DND-41 (cell line): ENCODE measurements around the gene ERCC6.

Experiments
- ATAC-seq: fragments of 200-7000 bp; cut with Tn5 transposase; 3 replicates; pipeline ENCODE4 v1.9.1; 2021; ENCODE audit warnings: low read depth; ENCODE audit not compliant: insufficient read depth
- DNase-seq: peaks from one replicate; pipeline ENCODE4 v3.0.0-alpha.2; 2020
- H2AFZ ChIP-seq: 2 replicates; pipeline ENCODE4 v1.6.0; 2012; ENCODE audit warnings: low read depth, low read length
- H3K27ac ChIP-seq: 2 replicates; pipeline ENCODE4 v1.5.1; 2012; ENCODE audit warnings: low read length, inconsistent platforms
- H3K27me3 ChIP-seq: fragments of 200-600 bp; sonication (generic); 2 replicates; pipeline ENCODE4 v1.6.0; 2012; ENCODE audit warnings: low read length, mild to moderate bottlenecking, inconsistent platforms; ENCODE audit not compliant: insufficient read depth, poor library complexity
- H3K36me3 ChIP-seq: 2 replicates; pipeline ENCODE4 v1.5.1; 2012; ENCODE audit warnings: low read length, inconsistent platforms; ENCODE audit not compliant: insufficient read depth
- H3K4me1 ChIP-seq: 2 replicates; pipeline ENCODE4 v1.5.1; 2012; ENCODE audit warnings: mild to moderate bottlenecking, low read length; ENCODE audit not compliant: insufficient read depth
- H3K4me2 ChIP-seq: 2 replicates; pipeline ENCODE4 v1.6.0; 2012; ENCODE audit warnings: mild to moderate bottlenecking, moderate library complexity, low read length, inconsistent platforms; ENCODE audit not compliant: insufficient read depth
- H3K4me3 ChIP-seq, 2 experiments: fragments of 200-600 bp in 1 of 2; shearing (Covaris generic) in 1 of 2; 2 replicates each; pipeline ENCODE4 v1.5.1; 2012 to 2016; ENCODE audit warnings: inconsistent platforms in 2 of 2, low read length in 2 of 2, mild to moderate bottlenecking in 2 of 2, low read depth in 1 of 2, moderate library complexity in 1 of 2
- H3K79me2 ChIP-seq: 2 replicates; pipeline ENCODE4 v1.6.0; 2012; ENCODE audit warnings: low read length, inconsistent platforms; ENCODE audit not compliant: insufficient read depth
- H3K9ac ChIP-seq: 2 replicates; pipeline ENCODE4 v1.6.0; 2012; ENCODE audit warnings: low read depth, mild to moderate bottlenecking, inconsistent platforms, low read length, moderate library complexity
- H3K9me3 ChIP-seq: 2 replicates; pipeline ENCODE4 v1.5.1; 2012; ENCODE audit warnings: low read length, moderate library complexity, mild to moderate bottlenecking, inconsistent platforms; ENCODE audit not compliant: insufficient read depth, severe bottlenecking
- H4K20me1 ChIP-seq: 2 replicates; pipeline ENCODE4 v1.6.0; 2012; ENCODE audit warnings: low read length; ENCODE audit not compliant: insufficient read depth
- CTCF ChIP-seq: IDR thresholded peaks from 2 replicates; pipeline ENCODE4 v1.5.1; 2012; ENCODE audit warnings: borderline replicate concordance, low read length, moderate library complexity, mild to moderate bottlenecking; ENCODE audit not compliant: poor library complexity, severe bottlenecking; ENCODE audit errors: extremely low read depth
- EZH2 ChIP-seq: IDR thresholded peaks from 3 replicates; pipeline ENCODE4 v1.6.1; 2012; ENCODE audit warnings: borderline replicate concordance, low read depth, mild to moderate bottlenecking, moderate library complexity, low read length, inconsistent platforms; ENCODE audit not compliant: severe bottlenecking

Gene ERCC6

DNA sequence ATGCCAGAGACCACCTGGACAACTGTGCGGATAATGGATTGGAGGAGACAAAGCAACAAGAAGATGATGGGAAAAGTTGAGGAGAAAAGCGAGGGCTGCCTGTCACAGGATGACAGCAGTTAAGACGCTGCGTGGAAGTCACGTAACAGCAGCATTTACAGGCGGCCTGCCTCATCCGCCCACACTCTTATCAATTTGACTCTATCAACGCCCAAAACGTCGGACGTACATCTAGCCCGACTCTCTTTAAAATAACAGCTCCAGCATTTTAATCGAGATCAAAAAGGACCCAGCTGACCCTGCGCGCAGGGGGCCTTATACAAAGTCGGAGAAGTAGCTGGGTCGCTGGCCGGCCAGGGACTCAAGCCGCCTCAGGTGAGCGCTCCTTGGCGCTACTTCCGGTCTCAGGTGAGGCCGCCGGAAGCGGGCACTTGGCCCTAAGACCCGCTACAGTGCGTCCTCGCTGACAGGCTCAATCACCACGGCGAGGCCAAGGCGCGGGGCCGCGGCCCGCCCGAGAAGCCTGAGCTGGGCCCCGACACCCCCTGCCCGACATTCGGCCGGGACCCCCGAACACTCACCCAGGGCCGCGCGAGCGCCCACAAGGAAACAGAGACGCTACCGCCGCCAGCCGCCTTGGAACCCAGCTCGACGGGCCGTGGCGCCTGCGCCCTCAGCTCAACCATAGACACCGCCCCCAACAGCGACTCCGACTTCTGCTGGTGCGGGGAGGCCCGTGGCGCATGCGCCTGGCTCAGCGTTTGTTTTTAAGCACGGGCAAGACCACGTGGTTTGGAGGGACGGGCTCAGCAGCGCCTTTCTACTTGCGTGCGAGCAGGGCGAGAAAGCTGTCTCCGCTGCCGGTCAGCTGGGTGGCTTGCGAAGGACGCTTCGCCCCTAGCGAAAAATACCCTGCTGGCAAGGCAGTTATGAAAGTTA lies at the start of gene ERCC6:
Gene ERCC6 (minus strand): TSS at position 741 of the 939 bp plus-strand sequence.
- Histone ChIP-seq H3K27ac (peak within 1 kb of the TSS; percentile 65), H3K4me1 (peaks cover 20% of the 10 kb centered on the region), H3K79me2 (peaks cover 13% of the 10 kb centered on the region), H3K9me3 (no peaks in the 10 kb centered on the region), H3K36me3 (no peaks in the 10 kb centered on the region), H3K4me3 (peak within 1 kb of the TSS; percentile 72 to 74), H2AFZ (peak within 1 kb of the TSS; percentile 94), H3K9ac (peak within 1 kb of the TSS; percentile 76), H3K4me2 (peak within 1 kb of the TSS; percentile 96), H4K20me1 (no peaks in the 10 kb centered on the region; the same call in 1 of the 2 replicates), H3K27me3 (no peaks in the 10 kb centered on the region)
- no peak for TF ChIP-seq CTCF
- TF ChIP-seq EZH2 = no peak
- DNase-seq (peak; percentile 97), ATAC-seq (peak; percentile 98)

GRCh38 chr10:49587981-49588380 lies 49.1 kb upstream of the ERCC6 start:
- Histone ChIP-seq H3K79me2 (no peaks in the 10 kb centered on the region), H3K27ac (no peak overlapping the region), H3K27me3 (no peaks in the 10 kb centered on the region), H4K20me1 (no peaks in the 10 kb centered on the region), H3K36me3 (no peaks in the 10 kb centered on the region), H2AFZ (no peak overlapping the region), H3K4me2 (no peak overlapping the region), H3K4me3 (no peak overlapping the region), H3K4me1 (no peaks in the 10 kb centered on the region), H3K9ac (no peak overlapping the region), H3K9me3 (no peaks in the 10 kb centered on the region)
- DNase-seq (no peak), ATAC-seq (no peak)
- TF ChIP-seq EZH2 (no peak), CTCF (no peak)

DNA sequence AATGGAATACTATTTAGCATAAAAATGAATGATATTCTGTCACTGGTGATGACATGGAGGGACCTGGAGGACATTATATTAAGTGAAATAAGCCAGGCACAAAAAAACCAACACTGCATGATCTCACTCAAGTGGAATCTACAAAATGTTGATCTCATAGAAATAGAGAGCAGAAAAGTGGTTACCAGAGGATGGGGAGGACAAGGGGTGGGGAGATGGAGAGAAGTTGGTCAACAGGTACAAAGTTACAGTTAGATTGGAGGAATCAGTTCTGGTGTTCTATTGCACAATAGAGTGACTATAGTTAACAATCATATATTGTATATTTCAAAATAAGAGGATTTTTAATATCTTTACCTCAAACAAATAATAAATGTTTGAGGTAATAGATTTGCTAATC lies 46.5 kb upstream of the ERCC6 start:
- Histone ChIP-seq H4K20me1 (no peaks in the 10 kb centered on the region), H3K36me3 (no peaks in the 10 kb centered on the region), H3K27me3 (no peaks in the 10 kb centered on the region), H3K4me2 (no peak overlapping the region), H3K4me1 (no peaks in the 10 kb centered on the region), H2AFZ (no peak overlapping the region), H3K27ac (no peak overlapping the region), H3K9ac (no peak overlapping the region), H3K4me3 (no peak overlapping the region), H3K79me2 (no peaks in the 10 kb centered on the region), H3K9me3 (no peaks in the 10 kb centered on the region)
- DNase-seq = no peak
- ATAC-seq = no peak
- TF ChIP-seq EZH2 = no peak
- no peak for TF ChIP-seq CTCF
